NOMO-1 treated with DMSO at 0.1 percent for 48 hours (cell line): ENCODE measurements around the gene CDHR5.
"Not testable (repeated sequence)": the region's sequence is repeated elsewhere in the genome, so short reads cannot be mapped to it uniquely, and the experiment has no call there.

Source experiments
- DNase-seq: peaks from one replicate; lab custom pipeline; 2025; ENCODE audit not compliant: unreplicated experiment; lab: John Stamatoyannopoulos, UW

The CDHR5 gene

GRCh38 chr11:589798-590197 lies 35.0 kb downstream of the CDHR5 start:
- no peak for DNase-seq

GRCh38 chr11:587978-588380 lies 36.8 kb downstream of the CDHR5 start:
- peak; percentile 91 for DNase-seq

GRCh38 chr11:587546-587945 lies 37.2 kb downstream of the CDHR5 start:
- no peak for DNase-seq

- no peak for DNase-seq
Measured at GRCh38 chr11:586376-587316, 38.1 kb downstream of the CDHR5 start.

GRCh38 chr11:584287-584686 lies 40.5 kb downstream of the CDHR5 start:
- DNase-seq: no peak

GRCh38 chr11:581752-582151 lies 43.0 kb downstream of the CDHR5 start:
- no peak for DNase-seq

- no peak for DNase-seq
Measured at GRCh38 chr11:581342-581741, 43.4 kb downstream of the CDHR5 start.

GRCh38 chr11:579830-580601 lies 44.7 kb downstream of the CDHR5 start:
- no peak for DNase-seq

- DNase-seq: no peak
Measured at GRCh38 chr11:578276-579035, 46.3 kb downstream of the CDHR5 start.

- no peak for DNase-seq
Measured at GRCh38 chr11:577611-577894, 47.2 kb downstream of the CDHR5 start.

GRCh38 chr11:576811-577610 lies 47.7 kb downstream of the CDHR5 start:
- no peak for DNase-seq

- peak; percentile 91 for DNase-seq
Measured at GRCh38 chr11:575996-576768, 48.6 kb downstream of the CDHR5 start, which contains the start of gene PHRF1. PHRF1 (plus strand) TSS chr11:576470; CDS start chr11:581513, 5,043 bp downstream.

- DNase-seq: peak; percentile 35
Measured at GRCh38 chr11:575313-575995, 49.3 kb downstream of the CDHR5 start.

GRCh38 chr11:574632-575312 lies 50.0 kb downstream of the CDHR5 start:
- DNase-seq: no peak

GRCh38 chr11:574031-574570 lies 50.7 kb downstream of the CDHR5 start:
- not testable (repeated sequence) for DNase-seq

GRCh38 chr11:573146-573759 lies 51.5 kb downstream of the CDHR5 start:
- no peak for DNase-seq

- no peak for DNase-seq
Measured at GRCh38 chr11:571802-572185, 53.0 kb downstream of the CDHR5 start.
